GM18858 (cell line): Measurements from ENCODE around the gene PAOX.
"Not testable (repeated sequence)": the region's sequence is repeated elsewhere in the genome, so short reads cannot be mapped to it uniquely, and the experiment has no call there.

Experiments used
- ATAC-seq: cut with Tn5 transposase; IDR thresholded peaks from one replicate; pipeline ENCODE4 v1.9.1; 2021; ENCODE audit not compliant: unreplicated experiment

The PAOX gene

GRCh38 chr10:133384071-133384470 lies 5.0 kb downstream of the PAOX start:
- no peak for ATAC-seq

GRCh38 chr10:133385214-133385613 lies 6.2 kb downstream of the PAOX start:
- ATAC-seq = no peak

GRCh38 chr10:133386951-133387350 lies 7.9 kb downstream of the PAOX start:
- not testable (repeated sequence) for ATAC-seq

- no peak for ATAC-seq
Observed at GRCh38 chr10:133388236-133388972, 9.3 kb downstream of the PAOX start.

GRCh38 chr10:133388973-133389818 lies 10.1 kb downstream of the PAOX start:
- peak; percentile 83 for ATAC-seq

- no peak for ATAC-seq
Observed at GRCh38 chr10:133390597-133391248, 11.7 kb downstream of the PAOX start.

GRCh38 chr10:133391249-133391635 lies 12.2 kb downstream of the PAOX start:
- no peak for ATAC-seq

- ATAC-seq = no peak
Observed at GRCh38 chr10:133391761-133392518, 12.9 kb downstream of the PAOX start.

GRCh38 chr10:133393401-133394063 lies 14.5 kb downstream of the PAOX start:
- no peak for ATAC-seq

- ATAC-seq = peak; percentile 47
Observed at GRCh38 chr10:133394064-133394663, 15.1 kb downstream of the PAOX start, which contains the start of gene MTG1. Gene MTG1 (plus strand): TSS chr10:133394157. CDS start chr10:133394221, 64 bp downstream.

- ATAC-seq = no peak
Observed at GRCh38 chr10:133394801-133395221, 15.7 kb downstream of the PAOX start.

- no peak for ATAC-seq
Observed at GRCh38 chr10:133396035-133396624, 17.1 kb downstream of the PAOX start.

GRCh38 chr10:133397938-133398337 lies 18.9 kb downstream of the PAOX start:
- ATAC-seq = no peak

- no peak for ATAC-seq
Observed at GRCh38 chr10:133399123-133399601, 20.1 kb downstream of the PAOX start.

GRCh38 chr10:133400624-133401424 lies 21.8 kb downstream of the PAOX start:
- peak; percentile 58 for ATAC-seq

- ATAC-seq = no peak
Observed at GRCh38 chr10:133401500-133401899, 22.4 kb downstream of the PAOX start.

GRCh38 chr10:133401981-133402725 lies 23.1 kb downstream of the PAOX start:
- no peak for ATAC-seq

GRCh38 chr10:133403359-133403758 lies 24.3 kb downstream of the PAOX start:
- no peak for ATAC-seq
